Ishikawa (cell line): ENCODE measurements around the gene TBC1D2B.

Source experiments
- CEBPB ChIP-seq: IDR thresholded peaks from 2 replicates; pipeline ENCODE4 v1.6.1; 2012
- NFIC ChIP-seq: IDR thresholded peaks from 2 replicates; pipeline ENCODE4 v1.6.1; 2012
- TAF1 ChIP-seq: IDR thresholded peaks from 2 replicates; pipeline ENCODE4 v1.6.1; 2012; ENCODE audit warnings: low read depth, mild to moderate bottlenecking

DNA sequence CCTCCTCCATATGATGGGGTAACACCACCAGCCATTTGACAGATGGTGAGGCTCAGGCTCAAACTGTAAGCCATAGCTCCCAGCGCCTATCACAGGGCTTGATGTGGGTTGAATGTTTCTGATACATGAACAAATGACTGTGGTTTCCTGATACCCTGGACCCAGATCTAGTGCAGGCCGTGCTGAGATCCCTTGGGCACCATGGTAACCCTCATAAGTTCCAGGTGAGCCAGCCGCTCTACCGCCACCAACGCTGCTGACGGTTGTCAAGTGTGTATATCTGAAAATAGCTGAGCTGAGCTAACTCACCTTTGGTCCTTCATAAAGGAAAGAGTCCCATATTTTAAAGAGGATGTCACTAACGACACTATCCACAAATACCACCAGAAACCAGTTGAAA lies 74.5 kb downstream of the TBC1D2B start:
- TF ChIP-seq TAF1 (no peak), NFIC (no peak), CEBPB (no peak)
